DOHH2 (cell line): ENCODE data around the gene NUDT14.

Experiments
- H3F3A ChIP-seq: fragments of 200-600 bp; sonication (generic), shearing (Covaris generic); 2 replicates; pipeline ENCODE4 v1.6.0; 2016; ENCODE audit warnings: antibody characterized with exemption, mild to moderate bottlenecking; ENCODE audit not compliant: control insufficient read depth, insufficient read depth
- H3K27ac ChIP-seq: fragments of 200-600 bp; sonication (generic); 2 replicates; pipeline ENCODE4 v1.5.1; 2014; ENCODE audit warnings: low read depth, mild to moderate bottlenecking, low read length, moderate library complexity
- H3K27me3 ChIP-seq: fragments of 200-600 bp; sonication (generic); 2 replicates; pipeline ENCODE4 v1.6.1; 2014; ENCODE audit warnings: mild to moderate bottlenecking, low read length, mixed read lengths; ENCODE audit not compliant: control insufficient read depth
- H3K36me3 ChIP-seq: fragments of 200-600 bp; sonication (generic); 2 replicates; pipeline ENCODE4 v1.6.1; 2014; ENCODE audit warnings: mild to moderate bottlenecking, low read length, moderate library complexity, mixed read lengths; ENCODE audit not compliant: control insufficient read depth
- H3K4me1 ChIP-seq: fragments of 200-600 bp; sonication (generic); 2 replicates; pipeline ENCODE4 v1.6.1; 2014; ENCODE audit warnings: mild to moderate bottlenecking, low read length, mixed read lengths; ENCODE audit not compliant: control insufficient read depth
- H3K4me2 ChIP-seq: fragments of 200-600 bp; sonication (generic); 2 replicates; pipeline ENCODE4 v1.6.0; 2014; ENCODE audit warnings: mild to moderate bottlenecking, low read length, moderate library complexity
- H3K4me3 ChIP-seq: fragments of 200-600 bp; sonication (generic); 2 replicates; pipeline ENCODE4 v1.5.1; 2014; ENCODE audit warnings: mild to moderate bottlenecking, low read length, mixed read lengths
- H3K79me2 ChIP-seq: fragments of 200-600 bp; sonication (generic); 2 replicates; pipeline ENCODE4 v1.6.1; 2014; ENCODE audit warnings: mild to moderate bottlenecking, low read length, mixed read lengths; ENCODE audit not compliant: control insufficient read depth
- H3K9me2 ChIP-seq: fragments of 200-600 bp; sonication (generic); replicated peaks from 2 replicates; pipeline ENCODE4 v1.6.1; 2014; ENCODE audit warnings: mild to moderate bottlenecking, low read length, mixed read lengths; ENCODE audit not compliant: control insufficient read depth
- H3K9me3 ChIP-seq: fragments of 200-600 bp; sonication (generic); 2 replicates; pipeline ENCODE4 v1.6.1; 2014; ENCODE audit warnings: antibody characterized with exemption, low read length, mixed read lengths; ENCODE audit not compliant: control insufficient read depth, insufficient read depth
- H4K20me1 ChIP-seq: fragments of 200-600 bp; sonication (generic); 2 replicates; pipeline ENCODE4 v1.6.0; 2014; ENCODE audit warnings: low read depth, mild to moderate bottlenecking, antibody characterized with exemption, low read length, moderate library complexity; ENCODE audit not compliant: control insufficient read depth, insufficient read depth
- EZH2phosphoT487 ChIP-seq: fragments of 200-600 bp; sonication (generic); IDR thresholded peaks from 2 replicates; pipeline ENCODE4 v1.6.1; 2017; ENCODE audit warnings: borderline replicate concordance, mild to moderate bottlenecking, antibody characterized with exemption, low read length, moderate library complexity, mixed read lengths
- TF ChIP-seq, protein P1 (sequence below): fragments of 200-600 bp; sonication (generic); IDR thresholded peaks from one replicate; pipeline ENCODE4 v1.5.1; 2014; ENCODE audit warnings: antibody characterized with exemption, mild to moderate bottlenecking, low read depth, low read length; ENCODE audit not compliant: poor library complexity, severe bottlenecking

The NUDT14 gene

DNA sequence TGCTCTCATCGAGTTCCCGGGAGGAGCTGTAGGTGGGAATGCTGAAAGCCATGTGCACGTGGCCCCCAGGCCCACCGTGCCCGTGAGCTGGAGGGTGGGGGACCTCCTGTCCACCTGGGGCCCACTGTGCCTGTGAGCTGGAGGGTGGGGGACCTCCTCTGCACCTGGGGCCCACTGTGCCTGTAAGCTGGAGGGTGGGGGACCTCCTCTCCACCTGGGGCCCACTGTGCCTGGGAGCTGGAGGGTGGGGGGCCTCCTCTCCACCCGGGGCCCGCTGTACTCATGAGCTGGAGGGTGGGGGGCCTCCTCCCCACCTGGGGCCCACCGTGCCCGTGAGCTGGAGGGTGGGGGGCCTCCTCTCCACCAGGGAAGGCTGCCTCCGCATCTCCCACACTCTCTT, 13.9 kb upstream of the NUDT14 start:
- Histone ChIP-seq H3K79me2 (no peaks in the 10 kb centered on the region), H3K9me3 (no peaks in the 10 kb centered on the region), H3K9me2 (no peaks in the 10 kb centered on the region), H3K4me1 (peaks cover 30% of the 10 kb centered on the region), H3K36me3 (no peaks in the 10 kb centered on the region), H3K4me3 (no peak overlapping the region), H3K4me2 (peak overlapping the region; percentile 55; the same call in 1 of the 2 replicates), H4K20me1 (no peaks in the 10 kb centered on the region), H3K27ac (no peak overlapping the region), H3F3A (no peaks in the 10 kb centered on the region), H3K27me3 (peaks cover 39% of the 10 kb centered on the region)
- TF ChIP-seq, protein P1, sequence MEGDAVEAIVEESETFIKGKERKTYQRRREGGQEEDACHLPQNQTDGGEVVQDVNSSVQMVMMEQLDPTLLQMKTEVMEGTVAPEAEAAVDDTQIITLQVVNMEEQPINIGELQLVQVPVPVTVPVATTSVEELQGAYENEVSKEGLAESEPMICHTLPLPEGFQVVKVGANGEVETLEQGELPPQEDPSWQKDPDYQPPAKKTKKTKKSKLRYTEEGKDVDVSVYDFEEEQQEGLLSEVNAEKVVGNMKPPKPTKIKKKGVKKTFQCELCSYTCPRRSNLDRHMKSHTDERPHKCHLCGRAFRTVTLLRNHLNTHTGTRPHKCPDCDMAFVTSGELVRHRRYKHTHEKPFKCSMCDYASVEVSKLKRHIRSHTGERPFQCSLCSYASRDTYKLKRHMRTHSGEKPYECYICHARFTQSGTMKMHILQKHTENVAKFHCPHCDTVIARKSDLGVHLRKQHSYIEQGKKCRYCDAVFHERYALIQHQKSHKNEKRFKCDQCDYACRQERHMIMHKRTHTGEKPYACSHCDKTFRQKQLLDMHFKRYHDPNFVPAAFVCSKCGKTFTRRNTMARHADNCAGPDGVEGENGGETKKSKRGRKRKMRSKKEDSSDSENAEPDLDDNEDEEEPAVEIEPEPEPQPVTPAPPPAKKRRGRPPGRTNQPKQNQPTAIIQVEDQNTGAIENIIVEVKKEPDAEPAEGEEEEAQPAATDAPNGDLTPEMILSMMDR = no peak
- no peak for TF ChIP-seq EZH2phosphoT487

DNA sequence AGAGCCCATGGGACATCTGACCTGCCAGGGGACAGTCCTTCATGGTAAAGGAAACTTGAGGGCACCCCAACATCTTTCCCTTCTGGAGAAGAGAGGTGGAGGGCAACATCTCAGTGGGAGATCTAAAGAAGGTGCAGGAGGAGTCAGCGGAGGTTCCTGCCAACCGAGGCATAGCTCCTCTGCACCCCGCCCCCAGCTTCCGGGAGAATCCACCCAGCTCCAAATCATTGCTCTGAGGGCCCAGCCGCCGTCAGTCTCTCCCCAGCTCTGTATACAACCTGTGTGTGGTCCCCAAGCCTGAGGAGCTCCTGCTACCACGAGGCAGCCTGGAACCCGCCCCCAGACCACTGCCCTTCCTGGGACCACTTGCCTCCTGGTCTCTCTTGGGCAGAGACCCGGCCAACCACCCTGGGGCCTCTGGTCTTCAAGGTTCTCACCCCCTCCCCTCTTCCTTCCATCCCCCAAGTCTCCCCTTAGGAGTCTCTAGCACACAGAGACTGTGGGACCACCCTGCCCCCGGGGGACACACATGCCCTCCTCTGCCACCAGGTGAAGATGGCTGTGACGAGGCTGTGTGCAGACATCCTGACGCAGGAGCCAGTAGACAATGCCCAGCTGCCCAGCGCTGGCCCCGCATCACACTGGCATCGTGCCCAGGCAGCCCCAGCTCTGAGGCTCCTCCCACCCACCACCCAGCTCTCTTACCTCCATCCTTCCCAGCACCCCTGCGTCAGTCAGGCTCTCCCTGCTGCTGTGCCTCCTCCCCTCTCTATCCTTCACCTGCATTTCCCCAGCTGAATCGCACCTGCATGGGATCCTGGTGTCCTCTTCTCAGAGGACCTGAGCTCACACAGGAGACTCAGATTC, 13.0 kb upstream of the NUDT14 start:
- peaks cover 30% of the 10 kb centered on the region for H3K4me1 ChIP-seq
- H3F3A ChIP-seq = no peaks in the 10 kb centered on the region
- no peak overlapping the region for H3K27ac ChIP-seq
- H4K20me1 ChIP-seq = no peaks in the 10 kb centered on the region
- H3K4me2 ChIP-seq = peak overlapping the region; percentile 55
- H3K9me3 ChIP-seq = no peaks in the 10 kb centered on the region
- no peaks in the 10 kb centered on the region for H3K79me2 ChIP-seq
- TF ChIP-seq, protein P1 = no peak
- no peak for TF ChIP-seq EZH2phosphoT487
- peaks cover 38% of the 10 kb centered on the region for H3K27me3 ChIP-seq
- H3K36me3 ChIP-seq = no peaks in the 10 kb centered on the region
- peak overlapping the region; percentile 17; the same call in 1 of the 2 replicates for H3K4me3 ChIP-seq
- no peaks in the 10 kb centered on the region for H3K9me2 ChIP-seq

DNA sequence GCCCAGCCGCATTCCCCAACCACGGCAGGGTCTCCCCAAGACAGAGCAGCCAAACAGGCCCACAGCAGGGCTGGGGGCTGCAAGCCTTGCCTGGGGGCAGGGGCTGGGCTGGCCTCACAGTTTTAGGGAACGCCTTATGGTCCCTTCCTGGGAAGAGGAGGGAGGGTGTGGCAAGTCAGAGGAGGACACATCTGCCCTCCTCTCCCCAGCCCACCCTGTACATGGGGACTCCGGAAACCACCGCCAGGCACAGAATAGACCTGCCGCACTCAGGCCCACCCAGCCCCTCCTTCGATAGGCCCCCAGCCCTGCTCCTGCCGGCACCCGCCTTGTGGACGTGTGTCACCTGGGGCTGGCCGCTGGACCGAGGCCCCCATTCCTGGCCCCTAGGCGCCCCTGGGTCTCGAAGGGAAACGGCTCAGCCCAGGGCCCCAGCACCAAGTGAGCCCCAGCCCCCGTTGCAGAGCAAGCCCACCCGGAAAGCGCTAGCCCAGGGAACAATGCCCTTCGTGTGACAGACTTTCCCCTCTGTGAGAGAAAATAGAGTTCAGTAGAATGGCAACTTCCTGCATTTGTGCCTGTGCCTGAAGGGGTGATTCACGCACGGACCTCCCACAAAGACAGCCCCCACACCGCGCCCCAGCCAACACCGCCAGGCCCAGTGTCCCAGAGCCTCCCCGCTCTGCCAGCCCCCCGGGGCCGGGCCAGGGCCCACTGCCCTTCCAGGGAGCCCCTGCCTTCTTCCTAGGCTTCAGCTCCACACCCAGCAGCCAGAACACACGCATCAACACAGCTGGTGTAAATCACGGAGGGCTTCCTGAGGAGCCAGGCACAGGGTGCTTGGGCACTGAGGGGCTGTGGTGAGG, 12.0 kb upstream of the NUDT14 start:
- H3K4me2 ChIP-seq = peak overlapping the region; percentile 55
- peaks cover 3% of the 10 kb centered on the region; the same call in 1 of the 2 replicates for H3K9me3 ChIP-seq
- H4K20me1 ChIP-seq = no peaks in the 10 kb centered on the region
- peak overlapping the region; percentile 17; the same call in 1 of the 2 replicates for H3K4me3 ChIP-seq
- no peaks in the 10 kb centered on the region for H3K36me3 ChIP-seq
- no peaks in the 10 kb centered on the region for H3F3A ChIP-seq
- no peak overlapping the region for H3K27ac ChIP-seq
- peaks cover 28% of the 10 kb centered on the region for H3K27me3 ChIP-seq
- no peaks in the 10 kb centered on the region for H3K79me2 ChIP-seq
- H3K4me1 ChIP-seq = peaks cover 30% of the 10 kb centered on the region
- H3K9me2 ChIP-seq = no peaks in the 10 kb centered on the region
- TF ChIP-seq, protein P1 = no peak
- TF ChIP-seq EZH2phosphoT487 = no peak
